ENCODE results near the gene SNX7.

Gene SNX7

GRCh38 chr1:98661544-98662355, at the start of gene SNX7:
Gene SNX7 (plus strand): TSS chr1:98661721. CDS start chr1:98661732, 11 bp downstream.
- peak; percentile 55 for DNase-seq

- no peak for DNase-seq
Observed at GRCh38 chr1:98637316-98637715, 24.2 kb upstream of the SNX7 start.

- no peak for DNase-seq
Observed at GRCh38 chr1:98638185-98638584, 23.3 kb upstream of the SNX7 start.

- no peak for DNase-seq
Observed at GRCh38 chr1:98644510-98644909, 17.0 kb upstream of the SNX7 start.

- no peak for DNase-seq
Observed at GRCh38 chr1:98651116-98651632, 10.3 kb upstream of the SNX7 start.

GRCh38 chr1:98653123-98653522, 8.4 kb upstream of the SNX7 start:
- no peak for DNase-seq

GRCh38 chr1:98659879-98660278, 1.6 kb upstream of the SNX7 start:
- DNase-seq, result no peak

GRCh38 chr1:98660940-98661543, 479 bp upstream of the SNX7 start:
- peak; percentile 4 for DNase-seq

- DNase-seq, result no peak
Observed at GRCh38 chr1:98662356-98662670, 792 bp downstream of the SNX7 start.

- DNase-seq, result no peak
Observed at GRCh38 chr1:98668733-98669132, 7.2 kb downstream of the SNX7 start.

- no peak for DNase-seq
Observed at GRCh38 chr1:98669355-98670296, 8.1 kb downstream of the SNX7 start.

- DNase-seq, result no peak
Observed at GRCh38 chr1:98672189-98672588, 10.7 kb downstream of the SNX7 start.

- no peak for DNase-seq
Observed at GRCh38 chr1:98674075-98674781, 12.7 kb downstream of the SNX7 start.

GRCh38 chr1:98675282-98675681, 13.8 kb downstream of the SNX7 start:
- DNase-seq, result no peak

GRCh38 chr1:98677288-98677687, 15.8 kb downstream of the SNX7 start:
- DNase-seq, result no peak

GRCh38 chr1:98681812-98682211, 20.3 kb downstream of the SNX7 start:
- DNase-seq, result no peak

- no peak for DNase-seq
Observed at GRCh38 chr1:98688110-98688739, 26.7 kb downstream of the SNX7 start.

GRCh38 chr1:98690576-98690975, 29.1 kb downstream of the SNX7 start:
- DNase-seq, result no peak

- DNase-seq, result no peak
Observed at GRCh38 chr1:98692482-98692881, 31.0 kb downstream of the SNX7 start.

GRCh38 chr1:98693385-98693784, 31.9 kb downstream of the SNX7 start:
- DNase-seq, result no peak

GRCh38 chr1:98696077-98696476, 34.6 kb downstream of the SNX7 start:
- no peak for DNase-seq

GRCh38 chr1:98697781-98698180, 36.3 kb downstream of the SNX7 start:
- no peak for DNase-seq

All from hematopoietic multipotent progenitor cell treated with erythropoietin and hydrocortisone succinate and interleukin-3 and kit ligand, for 4 days (in vitro differentiated cells).